GM19463 (cell line): ENCODE results near the gene CCDC34.

ENCODE experiments used
- ATAC-seq: cut with Tn5 transposase; IDR thresholded peaks from one replicate; pipeline ENCODE4 v1.9.1; 2021; ENCODE audit warnings: mild to moderate bottlenecking, moderate library complexity; ENCODE audit not compliant: unreplicated experiment

CCDC34 gene

GRCh38 chr11:27392278-27393114 is 29.5 kb upstream of the CCDC34 start:
- ATAC-seq, result no peak

- ATAC-seq, result no peak
Observed at GRCh38 chr11:27391331-27392015, 28.5 kb upstream of the CCDC34 start.

GRCh38 chr11:27390318-27391295 is 27.6 kb upstream of the CCDC34 start:
- ATAC-seq, result no peak

- no peak for ATAC-seq
Observed at GRCh38 chr11:27388869-27389268, 25.9 kb upstream of the CCDC34 start.

- ATAC-seq, result no peak
Observed at GRCh38 chr11:27388001-27388400, 25.0 kb upstream of the CCDC34 start.

GRCh38 chr11:27387362-27387761 is 24.3 kb upstream of the CCDC34 start:
- ATAC-seq, result no peak

- no peak for ATAC-seq
Observed at GRCh38 chr11:27386181-27386845, 23.3 kb upstream of the CCDC34 start.

GRCh38 chr11:27385245-27385644 is 22.2 kb upstream of the CCDC34 start:
- ATAC-seq, result no peak

GRCh38 chr11:27384227-27384626 is 21.2 kb upstream of the CCDC34 start:
- ATAC-seq, result no peak

- no peak for ATAC-seq
Observed at GRCh38 chr11:27383645-27384044, 20.6 kb upstream of the CCDC34 start.

GRCh38 chr11:27381238-27381666 is 18.2 kb upstream of the CCDC34 start:
- ATAC-seq, result peak; percentile 75

- no peak for ATAC-seq
Observed at GRCh38 chr11:27380771-27381170, 17.8 kb upstream of the CCDC34 start.

GRCh38 chr11:27379449-27379848 is 16.4 kb upstream of the CCDC34 start:
- ATAC-seq, result no peak

- no peak for ATAC-seq
Observed at GRCh38 chr11:27375370-27375769, 12.4 kb upstream of the CCDC34 start.

GRCh38 chr11:27373856-27374602 is 11.0 kb upstream of the CCDC34 start:
- no peak for ATAC-seq

GRCh38 chr11:27373392-27373791 is 10.4 kb upstream of the CCDC34 start:
- ATAC-seq, result no peak

GRCh38 chr11:27372164-27372563 is 9.1 kb upstream of the CCDC34 start:
- no peak for ATAC-seq

GRCh38 chr11:27371489-27371888 is 8.5 kb upstream of the CCDC34 start:
- no peak for ATAC-seq

GRCh38 chr11:27370374-27370773 is 7.4 kb upstream of the CCDC34 start:
- ATAC-seq, result no peak

GRCh38 chr11:27367881-27368280 is 4.9 kb upstream of the CCDC34 start:
- ATAC-seq, result no peak
